Measurements from ENCODE around the gene PDE4DIP.
"Not testable (repeated sequence)": the region's sequence is repeated elsewhere in the genome, so short reads cannot be mapped to it uniquely, and the experiment has no call there.

Gene PDE4DIP

GRCh38 chr1:148844220-148844619 is at the start of gene PDE4DIP:
Gene PDE4DIP (plus strand): TSS chr1:148844428. CDS start chr1:148844775, 347 bp downstream.
- not testable (repeated sequence) for DNase-seq

- not testable (repeated sequence) for DNase-seq
Measured at GRCh38 chr1:148808268-148808928, 35.8 kb upstream of the PDE4DIP start.

DNA sequence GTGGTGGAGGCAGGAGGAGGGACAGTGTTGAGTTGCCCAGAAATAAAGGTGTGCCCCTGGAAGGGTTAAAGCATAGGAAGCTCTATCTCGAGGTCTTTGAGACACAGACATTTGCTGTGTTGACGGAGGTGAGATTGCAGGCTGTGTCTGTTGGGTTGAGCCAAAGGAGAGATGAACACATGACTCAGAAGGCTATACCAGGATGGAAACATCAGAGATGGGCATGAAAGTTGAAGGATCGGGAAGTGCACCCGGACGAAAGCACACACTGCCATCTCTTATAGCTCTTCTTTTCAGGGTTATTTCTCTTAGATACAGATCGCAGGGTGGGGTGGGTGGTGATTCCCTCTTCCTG is 35.3 kb upstream of the PDE4DIP start:
- DNase-seq = not testable (repeated sequence)

GRCh38 chr1:148822180-148822579 is 22.0 kb upstream of the PDE4DIP start:
- not testable (repeated sequence) for DNase-seq

GRCh38 chr1:148823822-148824221 is 20.4 kb upstream of the PDE4DIP start:
- DNase-seq = not testable (repeated sequence)

DNA sequence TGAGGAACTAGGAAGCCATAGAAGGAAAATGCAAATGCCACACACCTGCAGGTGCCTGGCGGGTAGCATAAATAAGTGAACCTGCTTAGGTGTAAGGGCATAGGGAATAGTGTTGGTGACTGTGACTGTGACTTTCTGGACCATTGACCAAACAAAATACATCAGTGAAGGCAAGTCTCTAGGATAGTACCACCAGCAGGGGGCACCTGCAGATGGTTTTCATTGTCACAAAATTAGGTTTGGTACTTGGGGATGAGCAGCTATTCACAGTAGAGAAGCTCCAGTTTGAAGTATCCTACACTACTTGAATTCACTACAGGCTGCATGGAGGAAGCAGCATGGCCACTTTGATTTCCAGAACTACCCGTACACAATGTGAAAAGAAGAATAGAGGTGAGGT is 19.2 kb upstream of the PDE4DIP start:
- not testable (repeated sequence) for DNase-seq

DNA sequence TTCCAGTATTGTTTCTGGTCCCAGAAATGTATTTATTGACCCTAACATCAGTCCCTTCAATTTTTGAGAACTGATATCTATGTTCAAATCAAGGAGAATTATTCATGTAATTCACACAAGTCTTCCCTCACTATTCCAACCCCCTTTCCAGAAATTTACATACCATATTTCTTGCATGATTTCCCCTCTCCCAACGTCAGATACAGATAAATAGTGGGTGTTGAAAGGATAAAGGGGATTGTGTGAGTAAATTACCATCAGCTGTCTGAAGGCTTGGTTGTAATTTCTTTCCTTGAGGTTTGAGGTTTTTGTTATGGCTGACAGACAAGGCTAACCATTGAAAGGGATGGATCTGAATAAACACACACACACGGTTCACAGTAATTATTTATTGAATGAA is 15.7 kb upstream of the PDE4DIP start:
- not testable (repeated sequence) for DNase-seq

GRCh38 chr1:148828962-148829361 is 15.3 kb upstream of the PDE4DIP start:
- not testable (repeated sequence) for DNase-seq

DNA sequence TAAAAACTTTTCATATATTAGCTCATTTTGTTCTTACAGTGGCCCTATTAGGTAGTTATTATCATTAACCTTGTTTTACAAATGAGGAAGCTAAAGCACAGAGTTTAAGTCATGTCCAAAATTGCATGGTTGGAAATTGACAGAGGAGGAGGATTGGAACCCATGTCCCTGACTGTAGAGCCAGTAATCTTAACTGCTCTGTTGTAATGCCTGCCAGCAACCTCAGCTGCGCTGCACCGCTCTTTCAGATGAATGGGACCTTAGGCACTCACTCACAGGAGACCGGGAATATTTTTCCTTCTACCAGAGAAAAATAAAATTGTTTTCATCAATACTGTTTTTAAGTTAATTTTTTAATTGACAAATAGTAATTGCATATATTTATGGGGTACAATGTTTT is 14.9 kb upstream of the PDE4DIP start:
- DNase-seq = not testable (repeated sequence)

GRCh38 chr1:148841262-148841661 is 3.0 kb upstream of the PDE4DIP start:
- not testable (repeated sequence) for DNase-seq

DNA sequence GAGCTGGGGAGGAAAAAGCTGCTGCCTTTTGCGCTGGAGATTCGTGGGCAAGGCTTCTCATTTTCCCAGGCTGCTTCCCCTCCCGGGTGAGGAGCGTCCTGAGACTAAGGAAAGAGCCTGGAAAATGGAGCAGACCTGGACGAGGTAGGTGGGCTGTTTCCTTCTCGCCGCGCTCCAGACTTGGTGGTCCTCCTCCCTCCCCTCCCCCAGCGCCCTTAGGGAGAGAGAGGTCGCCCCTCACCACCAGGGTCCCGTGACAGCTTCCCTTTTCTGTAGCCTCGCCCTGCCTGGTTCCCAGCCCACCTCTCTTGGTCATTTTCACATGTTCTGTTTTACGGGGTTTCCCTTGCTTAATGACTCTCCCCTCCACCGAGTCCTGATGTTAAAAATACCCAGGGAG is 423 bp downstream of the PDE4DIP start:
- not testable (repeated sequence) for DNase-seq

DNA sequence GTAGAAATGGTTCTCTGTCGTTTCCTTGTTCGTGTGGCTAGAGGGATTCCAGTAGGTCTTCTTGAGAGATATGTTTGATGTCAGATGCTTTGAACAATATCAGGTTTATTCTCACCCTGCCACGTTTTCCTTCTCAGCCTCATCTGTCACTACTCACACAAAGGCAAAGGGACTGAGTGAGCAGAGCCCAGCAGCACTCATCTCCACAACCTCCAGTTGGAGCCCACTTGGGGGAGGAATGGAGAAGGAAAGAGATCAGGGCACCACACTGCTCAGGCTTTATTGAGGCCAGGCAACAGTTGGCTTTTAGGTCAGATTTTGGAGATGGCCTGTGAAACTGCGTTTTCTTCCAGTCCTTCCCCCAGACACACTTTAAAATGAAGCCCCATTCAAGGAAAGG is 840 bp downstream of the PDE4DIP start:
- DNase-seq = not testable (repeated sequence)

GRCh38 chr1:148850347-148850746 is 6.1 kb downstream of the PDE4DIP start:
- DNase-seq = not testable (repeated sequence)

DNA sequence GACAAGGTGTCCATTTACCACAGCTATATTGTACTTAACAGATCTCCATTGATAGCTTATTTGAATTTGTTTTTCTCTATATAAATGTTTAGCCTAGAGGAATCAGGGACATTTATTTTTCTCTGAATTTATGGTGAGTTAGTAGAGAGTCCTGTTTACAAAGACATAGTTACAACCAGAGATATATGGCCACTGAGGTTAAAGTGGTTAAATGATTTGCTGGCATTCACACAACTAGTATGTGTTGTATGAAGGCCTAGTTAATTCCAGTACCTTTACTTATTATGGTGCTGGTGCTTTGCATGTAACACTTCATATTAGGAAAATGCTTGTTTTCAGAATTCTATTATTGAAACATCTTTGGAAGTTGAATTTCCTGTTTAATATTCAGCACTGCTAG is 6.6 kb downstream of the PDE4DIP start:
- not testable (repeated sequence) for DNase-seq

- DNase-seq = not testable (repeated sequence)
Measured at GRCh38 chr1:148851684-148852083, 7.5 kb downstream of the PDE4DIP start.

DNA sequence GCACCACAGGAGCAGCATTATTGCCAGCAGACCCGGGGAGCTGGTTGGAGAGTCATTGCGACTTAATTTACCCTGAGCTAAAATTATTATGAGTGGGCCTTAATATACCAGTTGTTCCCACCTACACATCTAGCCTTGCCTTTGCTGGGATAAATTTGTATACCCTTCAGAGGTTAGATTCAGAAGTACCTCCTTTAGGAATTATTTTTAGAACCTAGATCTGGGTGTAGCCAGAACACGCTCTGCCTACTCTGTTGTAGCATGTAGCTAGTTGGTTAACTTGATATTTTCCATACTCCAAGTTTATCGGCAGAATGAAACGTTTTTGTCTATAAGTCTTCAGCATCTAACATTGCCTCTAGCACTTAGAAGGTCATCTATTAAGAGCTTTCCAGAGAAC is 9.1 kb downstream of the PDE4DIP start:
- not testable (repeated sequence) for DNase-seq

GRCh38 chr1:148854063-148854462 is 9.8 kb downstream of the PDE4DIP start:
- DNase-seq = not testable (repeated sequence)

DNA sequence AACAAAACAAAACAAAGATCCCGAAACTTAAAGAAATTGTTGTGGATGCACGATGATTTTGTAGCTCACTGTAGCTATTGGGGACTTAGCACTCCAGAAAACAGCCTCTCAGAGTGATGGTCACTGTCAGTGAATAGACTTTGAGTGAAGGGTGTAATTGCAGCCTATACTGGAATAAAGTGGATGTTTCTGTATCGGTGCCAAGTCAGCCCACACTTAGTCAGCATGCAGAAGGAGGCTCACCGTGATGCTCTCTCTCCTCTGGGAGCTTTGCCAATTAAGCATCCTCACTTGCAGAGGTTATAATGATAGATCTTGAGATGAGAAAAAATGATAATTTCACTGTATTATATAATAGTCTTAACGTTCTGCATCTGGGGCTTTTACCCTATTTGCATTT is 11.1 kb downstream of the PDE4DIP start:
- DNase-seq = not testable (repeated sequence)

GRCh38 chr1:148860049-148860448 is 15.8 kb downstream of the PDE4DIP start:
- not testable (repeated sequence) for DNase-seq

GRCh38 chr1:148860579-148861259 is 16.5 kb downstream of the PDE4DIP start:
- not testable (repeated sequence) for DNase-seq

- not testable (repeated sequence) for DNase-seq
Measured at GRCh38 chr1:148862590-148862989, 18.4 kb downstream of the PDE4DIP start.

DNA sequence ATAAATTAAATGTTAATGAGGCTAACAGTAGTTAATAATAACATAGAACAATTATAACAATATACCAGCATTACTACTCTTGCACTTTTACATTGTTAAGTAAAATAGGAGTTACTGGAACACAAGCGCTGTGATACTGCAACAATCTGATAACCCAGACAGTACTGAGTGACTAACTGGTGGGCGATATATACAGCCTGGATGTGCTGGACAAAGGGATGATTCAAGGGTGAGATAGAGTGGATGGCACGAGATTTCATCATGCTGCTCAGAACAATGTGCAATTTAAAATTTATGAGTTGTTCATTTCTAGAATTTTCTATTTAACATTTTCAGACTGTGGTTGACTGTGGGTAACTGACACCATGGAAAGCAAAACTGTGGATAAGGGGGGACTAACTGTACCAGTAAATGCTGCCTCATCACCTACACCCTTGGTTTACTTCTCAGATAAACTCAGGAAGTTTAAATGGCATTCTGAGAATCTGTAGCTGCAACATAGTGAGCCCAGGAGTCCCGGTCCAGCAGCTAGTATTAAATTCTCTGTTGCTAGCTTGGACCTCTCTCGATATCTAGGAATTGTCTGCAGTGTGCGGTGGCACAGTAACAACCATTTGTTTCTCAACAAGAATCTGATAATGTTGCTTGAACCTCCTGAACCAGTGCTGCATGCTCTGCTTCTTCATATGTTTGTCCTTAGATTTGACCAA is 24.9 kb downstream of the PDE4DIP start:
- DNase-seq = not testable (repeated sequence)

GRCh38 chr1:148869634-148869961 is 25.4 kb downstream of the PDE4DIP start:
- DNase-seq = not testable (repeated sequence)

All from bone marrow (tissue), 2 donors.